K562 (cell line): ENCODE measurements around the gene FASN. TPM values are rescaled to one million over a fixed set of nuclear protein-coding genes. Genes with fewer than 3 reads are reported as not detected.

Source experiments
- ATAC-seq: fragments of 200-7000 bp; cut with Tn5 transposase; 3 replicates; pipeline ENCODE4 v1.9.1; 2020; ENCODE audit warnings: moderate library complexity
- BruUV-seq: library from RNA; stranded (reverse); fragments of 400-500 nt; replicated peaks from 2 replicates; lab custom pipeline; 2021; lab: Mats Ljungman, UMichigan
- CTCF ChIA-PET: fragments of 300-600 bp; formaldehyde crosslinking; extraction: SDS; loops from one replicate; lab custom pipeline; 2021; ENCODE audit warnings: low intra/inter-chr PET ratio; lab: Yijun Ruan, JAX
- POLR2A ChIA-PET: fragments of 300-600, 350-650 bp; sonication (Branson Sonifier 250); formaldehyde crosslinking; extraction: SDS; loops from one replicate; lab custom pipeline; 2021; ENCODE audit warnings: antibody characterized with exemption, inconsistent platforms; lab: Yijun Ruan, JAX
- DNase-seq, 4 experiments: peaks; one replicate each; pipeline versions ENCODE4 v3.0.0 to v3.0.0-alpha.2; 2011 to 2018; ENCODE audit warnings: low spot score in 3 of 4, mixed read lengths in 3 of 4; ENCODE audit errors: extremely low read depth in 1 of 4
- FAIRE-seq: peaks from 2 replicates; lab custom pipeline; 2011; peaks lifted over from hg19 to GRCh38; lab: Jason Lieb, UNC
- H2AFZ ChIP-seq: 2 replicates; pipeline ENCODE4 v1.6.0; 2011; ENCODE audit warnings: low read depth, low read length, control low read depth, inconsistent platforms
- H3K27ac ChIP-seq: fragments of 200-600 bp; 3 replicates; pipeline ENCODE4 v1.8.0; 2011; ENCODE audit warnings: low read depth, mild to moderate bottlenecking, control low read depth, inconsistent platforms, low read length, moderate library complexity, mixed read lengths; ENCODE audit errors: extremely low read depth
- H3K27me3 ChIP-seq, 2 experiments: fragments of 300-600 bp in 1 of 2; 2 replicates in 1 of 2; 3 replicates in 1 of 2; pipeline versions ENCODE4 v1.6.0 to v1.8.0; 2011; ENCODE audit warnings: inconsistent platforms in 2 of 2, low read length in 2 of 2, mild to moderate bottlenecking in 1 of 2, mixed read lengths in 1 of 2, moderate library complexity in 1 of 2; ENCODE audit not compliant: control insufficient read depth in 2 of 2, insufficient read depth in 2 of 2
- H3K36me3 ChIP-seq: fragments of 300-600 bp; 3 replicates; pipeline ENCODE4 v1.8.0; 2011; ENCODE audit warnings: mild to moderate bottlenecking, low read length, inconsistent platforms; ENCODE audit not compliant: control insufficient read depth, insufficient read depth
- H3K4me1 ChIP-seq, 2 experiments: fragments of 200-600 bp in 1 of 2; replicated peaks in 1 of 2; 2 replicates in 1 of 2; 3 replicates in 1 of 2; pipeline versions ENCODE4 v1.5.1 to v1.8.0; 2011; ENCODE audit warnings: inconsistent platforms in 2 of 2, low read length in 2 of 2, mild to moderate bottlenecking in 1 of 2, mixed read lengths in 1 of 2, moderate library complexity in 1 of 2; ENCODE audit not compliant: control insufficient read depth in 2 of 2, insufficient read depth in 2 of 2
- H3K4me2 ChIP-seq: 2 replicates; pipeline ENCODE4 v1.6.1; 2011; ENCODE audit warnings: low read length, control low read depth, inconsistent platforms, mixed read lengths; ENCODE audit not compliant: insufficient read depth
- H3K4me3 ChIP-seq: fragments of 200-600 bp; sonication (generic), shearing (Covaris generic); 2 replicates; pipeline ENCODE4 v1.5.1; 2016; ENCODE audit warnings: control low read depth, inconsistent platforms
- H3K79me2 ChIP-seq: fragments of 200-600 bp; 3 replicates; pipeline ENCODE4 v1.8.0; 2011; ENCODE audit warnings: low read length, inconsistent platforms; ENCODE audit not compliant: control insufficient read depth, insufficient read depth
- H3K9ac ChIP-seq, 2 experiments: 2 replicates each; pipeline versions ENCODE4 v1.6.0 to v1.6.1; 2011; ENCODE audit warnings: low read depth in 2 of 2, low read length in 2 of 2, control low read depth in 1 of 2, inconsistent platforms in 1 of 2, mild to moderate bottlenecking in 1 of 2, mixed read lengths in 1 of 2; ENCODE audit not compliant: insufficient read depth in 1 of 2
- H3K9me1 ChIP-seq: one replicate; pipeline ENCODE4 v1.6.0; 2011; ENCODE audit warnings: inconsistent platforms, mild to moderate bottlenecking, low read length, moderate library complexity; ENCODE audit not compliant: control insufficient read depth, insufficient read depth
- H3K9me3 ChIP-seq: replicated peaks from 2 replicates; pipeline ENCODE4 v1.5.1; 2011; ENCODE audit warnings: low read depth, low read length, inconsistent platforms; ENCODE audit not compliant: control insufficient read depth, insufficient read depth
- H4K20me1 ChIP-seq: replicated peaks from 2 replicates; pipeline ENCODE4 v1.6.1; 2011; ENCODE audit warnings: low read length, inconsistent platforms, mixed read lengths; ENCODE audit not compliant: control insufficient read depth, insufficient read depth
- CHD1 ChIP-seq: fragments of 200-600 bp; sonication (generic); IDR thresholded peaks from one replicate; pipeline ENCODE4 v1.6.1; 2012; ENCODE audit warnings: mild to moderate bottlenecking, moderate library complexity, low read length, inconsistent platforms
- CSDE1 ChIP-seq, 2 experiments: fragments of 450-650 bp; IDR thresholded peaks; 2 replicates each; pipeline ENCODE4 v1.6.1; 2016; ENCODE audit warnings: mild to moderate bottlenecking in 1 of 2
- HMBOX1 ChIP-seq: sonication (generic); IDR thresholded peaks from 2 replicates; pipeline ENCODE4 v1.6.1; 2016
- HNRNPL ChIP-seq: fragments of 200-400 bp; formaldehyde crosslinking; IDR thresholded peaks from 2 replicates; pipeline ENCODE4 v1.6.1; 2017; ENCODE audit warnings: low read depth, mild to moderate bottlenecking, low read length
- LEF1 ChIP-seq: fragments of 450-650 bp; IDR thresholded peaks from 2 replicates; pipeline ENCODE4 v1.6.1; 2016; ENCODE audit warnings: mild to moderate bottlenecking
- POLR2A ChIP-seq: fragments of 450-650 bp; conservative IDR thresholded peaks from 2 replicates; pipeline ENCODE4 v1.6.1; 2016
- POLR2AphosphoS2 ChIP-seq: IDR thresholded peaks from 2 replicates; pipeline ENCODE4 v1.6.1; 2012; ENCODE audit warnings: low read length, improper control_type of control experiment
- POLR2B ChIP-seq: fragments of 450-650 bp; IDR thresholded peaks from 2 replicates; pipeline ENCODE4 v1.6.1; 2018; ENCODE audit warnings: low read depth; ENCODE audit not compliant: partially characterized antibody
- RAD21 ChIP-seq, 2 experiments: fragments of 250-450 bp in 1 of 2; fragments of 450-650 bp in 1 of 2; sonication (Bioruptor Pico) in 1 of 2; formaldehyde crosslinking in 1 of 2; IDR thresholded peaks in 1 of 2; conservative IDR thresholded peaks in 1 of 2; 2 replicates each; pipeline versions ENCODE4 v1.4.0 to v1.8.0; 2020 to 2022; ENCODE audit warnings: mild to moderate bottlenecking in 2 of 2, moderate library complexity in 1 of 2
- RBFOX2 ChIP-seq: fragments of 200-400 bp; formaldehyde crosslinking; IDR thresholded peaks from 2 replicates; pipeline ENCODE4 v1.6.1; 2017; ENCODE audit warnings: low read depth, mild to moderate bottlenecking, low read length, moderate library complexity
- RBM22 ChIP-seq: fragments of 200-400 bp; formaldehyde crosslinking; IDR thresholded peaks from 2 replicates; pipeline ENCODE4 v1.6.1; 2018; ENCODE audit warnings: low read length, low read depth; ENCODE audit not compliant: poor library complexity, severe bottlenecking
- SLC30A9 ChIP-seq: fragments of 250-450 bp; sonication (Bioruptor Pico); IDR thresholded peaks from 2 replicates; pipeline ENCODE4 v1.8.0; 2022; ENCODE audit warnings: mild to moderate bottlenecking, moderate library complexity
- SNRNP70 ChIP-seq: fragments of 200-400 bp; formaldehyde crosslinking; optimal IDR thresholded peaks from 2 replicates; pipeline ENCODE3; 2017; ENCODE audit warnings: low read depth, low read length
- UBTF ChIP-seq, 2 experiments: IDR thresholded peaks; 2 replicates each; pipeline ENCODE4 v1.6.1; 2012; ENCODE audit warnings: improper control_type of control experiment in 2 of 2, low read depth in 2 of 2, low read length in 2 of 2, borderline replicate concordance in 1 of 2
- ZNF239 ChIP-seq: fragments of 250-450 bp; sonication (Bioruptor Pico); IDR thresholded peaks from 2 replicates; pipeline ENCODE4 v1.4.0; 2020; ENCODE audit warnings: mild to moderate bottlenecking
- ZNF79 ChIP-seq: fragments of 250-450 bp; sonication (Bioruptor Pico); IDR thresholded peaks from 2 replicates; pipeline ENCODE4 v1.4.0; 2020; ENCODE audit warnings: low read depth, mild to moderate bottlenecking, moderate library complexity
- WGBS: fragments of 100-300 bp; shearing (Covaris generic); methylation state at CpG from one replicate; pipeline ENCODE4 v1.1.6; 2016; ENCODE audit warnings: low coverage, mixed read lengths; ENCODE audit not compliant: insufficient coverage; ENCODE audit errors: missing lambda C conversion rate; 5-methylcytosine and 5-hydroxymethylcytosine counted together
- in situ Hi-C: fragments of 300-500 bp; cut with MboI; formaldehyde crosslinking; loops from 4 replicates; pipeline ENCODE4 v1.15.0; 2018; ENCODE audit warnings: inconsistent platforms, mixed read lengths
- intact Hi-C: fragments of 100-400 bp; cut with micrococcal nuclease; formaldehyde crosslinking; loops from 2 replicates; pipeline ENCODE4 v1.14.2; 2022
- polyA plus RNA-seq, 8 experiments: library from polyadenylated mRNA; depleted of rRNA in 4 of 8; stranded (reverse) in 5 of 8; unstranded in 3 of 8; fragments of >200 nt; fragmentation: Nextera tagmentation in 2 of 8; fragmentation: Illumina TruSeq in 1 of 8; extraction: Ambion mirVana in 2 of 8; extraction: Trizol in 1 of 8; gene quantifications; 2 replicates each; pipeline versions ENCODE4 v1.2.1 to v1.2.3, GENCODE V29; 2011 to 2014; ENCODE audit warnings: inconsistent platforms in 1 of 8, missing spikeins in 1 of 8
- total RNA-seq, 7 experiments: library from RNA; depleted of rRNA in 6 of 7; stranded (reverse); fragments of >200 nt in 6 of 7; fragmentation: Illumina TruSeq in 2 of 7; extraction: Trizol in 2 of 7; gene quantifications; 2 replicates each; pipeline versions ENCODE4 v1.2.1 to v1.2.3, GENCODE V29; 2011 to 2021; ENCODE audit warnings: low replicate concordance in 1 of 7
- TF ChIP-seq, protein P1 (sequence below), 2 experiments: fragments of 200-800 bp in 1 of 2; sonication (Bioruptor generic) in 1 of 2; sonication (generic) in 1 of 2; formaldehyde crosslinking in 1 of 2; IDR thresholded peaks in 1 of 2; conservative IDR thresholded peaks in 1 of 2; 2 replicates each; pipeline versions ENCODE4 v1.5.0 to v1.6.1; 2016 to 2020; ENCODE audit warnings: missing compliant biosample characterization in 1 of 2, missing genetic modification characterization in 1 of 2, missing genetic modification reagents in 1 of 2

FASN gene
- total and polyA plus RNA-seq, 9 of the 15 experiments (the other 6 are each of a cell fraction or from before 2014, with no cell fraction given) = 0.15 to 663 (median 49.9) TPM

- Histone ChIP-seq H3K9me1 (no peaks in the 10 kb centered on the region), H4K20me1 (peaks cover 11% of the 10 kb centered on the region), H3K4me2 (no peak overlapping the region), H3K9ac (peak overlapping the region in 1 of 2 experiments; percentile 79; a peak in 2 of 4 replicates), H3K4me3 (no peak overlapping the region), H3K9me3 (no peaks in the 10 kb centered on the region), H2AFZ (no peak overlapping the region), H3K36me3 (peaks cover 90% of the 10 kb centered on the region; the same call in 2 of the 3 replicates), H3K79me2 (peaks cover 15% of the 10 kb centered on the region), H3K4me1 (peaks cover 0 to 90% of the 10 kb centered on the region in 2 experiments; a peak in 3 of 5 replicates), H3K27ac (no peak overlapping the region), H3K27me3 (no peaks in the 10 kb centered on the region)
- intact Hi-C loops = no loop called here
- in situ Hi-C loops = no loop called here
- DNase-seq (no peak), FAIRE-seq (no peak), ATAC-seq (peak; percentile 18)
- ChIA-PET CTCF (no interaction called here), POLR2A (interaction anchor here (0.6 to 0.9 kb wide), 4 partner anchors 10 to 28 kb away, joined by 3 to 4 read pairs (median 4); no protein-coding TSS in a partner anchor)
- BruUV-seq = TSS peak; percentile 41
- WGBS = 81% methylated on average over 21 of the region's 29 CpGs
- TF ChIP-seq RBM22 (peak; percentile 92), HMBOX1 (no peak), CHD1 (no peak), UBTF (IDR thresholded peaks at IDR 0.05; ENCODE audit: borderline replicate concordance in 1 of 2, low read depth in 2 of 2, low read length in 2 of 2) (no peak), CSDE1 (IDR thresholded peaks at IDR 0.05) (no peak), ZNF79 (CRISPR knock-in tag) (no peak), POLR2AphosphoS2 (peak; percentile 49; the same call in 1 of the 2 replicates), HNRNPL (0 out of 2 replicates have a peak, but pooled peaks have one; percentile 13), POLR2A (peak; percentile 55), RBFOX2 (peak; percentile 59), SNRNP70 (peak; percentile 61), ZNF239 (CRISPR knock-in tag) (no peak), LEF1 (no peak), RAD21 (CRISPR knock-in tag; conservative IDR thresholded peaks at IDR 0.05 in 1 of 2, IDR thresholded peaks at IDR 0.05 in 1 of 2) (no peak), POLR2B (peak; percentile 24), SLC30A9 (CRISPR knock-in tag) (no peak)
- TF ChIP-seq, protein P1, sequence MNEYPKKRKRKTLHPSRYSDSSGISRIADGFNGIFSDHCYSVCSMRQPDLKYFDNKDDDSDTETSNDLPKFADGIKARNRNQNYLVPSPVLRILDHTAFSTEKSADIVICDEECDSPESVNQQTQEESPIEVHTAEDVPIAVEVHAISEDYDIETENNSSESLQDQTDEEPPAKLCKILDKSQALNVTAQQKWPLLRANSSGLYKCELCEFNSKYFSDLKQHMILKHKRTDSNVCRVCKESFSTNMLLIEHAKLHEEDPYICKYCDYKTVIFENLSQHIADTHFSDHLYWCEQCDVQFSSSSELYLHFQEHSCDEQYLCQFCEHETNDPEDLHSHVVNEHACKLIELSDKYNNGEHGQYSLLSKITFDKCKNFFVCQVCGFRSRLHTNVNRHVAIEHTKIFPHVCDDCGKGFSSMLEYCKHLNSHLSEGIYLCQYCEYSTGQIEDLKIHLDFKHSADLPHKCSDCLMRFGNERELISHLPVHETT (CRISPR knock-in tag; conservative IDR thresholded peaks at IDR 0.05 in 1 of 2, IDR thresholded peaks at IDR 0.05 in 1 of 2) = no peak
Measured at GRCh38 chr17:82056729-82057621, 41.1 kb downstream of the FASN start.
